Stromal cell of bone marrow (primary cell): Measurements from ENCODE around the gene KCND2.
"Not testable (repeated sequence)": the region's sequence is repeated elsewhere in the genome, so short reads cannot be mapped to it uniquely, and the experiment has no call there.

ENCODE experiments used
- DNase-seq: peaks from one replicate; pipeline ENCODE4 v3.0.0-alpha.2; 2012; ENCODE audit warnings: low read depth

Gene KCND2

GRCh38 chr7:120272701-120273475 is at the start of gene KCND2:
Gene KCND2, plus strand, starts transcription at chr7:120273175.
- DNase-seq = no peak

- DNase-seq = no peak
Measured at GRCh38 chr7:120226188-120226587, 46.8 kb upstream of the KCND2 start.

- no peak for DNase-seq
Measured at GRCh38 chr7:120227255-120227654, 45.7 kb upstream of the KCND2 start.

- peak; percentile 4 for DNase-seq
Measured at GRCh38 chr7:120229084-120229483, 43.9 kb upstream of the KCND2 start.

- no peak for DNase-seq
Measured at GRCh38 chr7:120233338-120233737, 39.6 kb upstream of the KCND2 start.

GRCh38 chr7:120240350-120240749 is 32.6 kb upstream of the KCND2 start:
- not testable (repeated sequence) for DNase-seq

GRCh38 chr7:120241973-120242372 is 31.0 kb upstream of the KCND2 start:
- DNase-seq = no peak

- DNase-seq = no peak
Measured at GRCh38 chr7:120254845-120255244, 18.1 kb upstream of the KCND2 start.

- DNase-seq = no peak
Measured at GRCh38 chr7:120256344-120257070, 16.5 kb upstream of the KCND2 start.

GRCh38 chr7:120259386-120259785 is 13.6 kb upstream of the KCND2 start:
- peak; percentile 32 for DNase-seq

GRCh38 chr7:120260111-120260510 is 12.9 kb upstream of the KCND2 start:
- no peak for DNase-seq

GRCh38 chr7:120272261-120272660 is 714 bp upstream of the KCND2 start:
- DNase-seq = peak; percentile 40

GRCh38 chr7:120273476-120273975 is 551 bp downstream of the KCND2 start:
- no peak for DNase-seq

- no peak for DNase-seq
Measured at GRCh38 chr7:120274482-120274881, 1.5 kb downstream of the KCND2 start.

- no peak for DNase-seq
Measured at GRCh38 chr7:120274899-120275298, 1.9 kb downstream of the KCND2 start.

GRCh38 chr7:120276720-120277119 is 3.7 kb downstream of the KCND2 start:
- DNase-seq = no peak

GRCh38 chr7:120278773-120279172 is 5.8 kb downstream of the KCND2 start:
- no peak for DNase-seq

GRCh38 chr7:120280743-120281142 is 7.8 kb downstream of the KCND2 start:
- no peak for DNase-seq

GRCh38 chr7:120293027-120293426 is 20.1 kb downstream of the KCND2 start:
- no peak for DNase-seq

GRCh38 chr7:120302190-120302589 is 29.2 kb downstream of the KCND2 start:
- DNase-seq = no peak

GRCh38 chr7:120303105-120303504 is 30.1 kb downstream of the KCND2 start:
- DNase-seq = no peak

- DNase-seq = no peak
Measured at GRCh38 chr7:120304674-120305073, 31.7 kb downstream of the KCND2 start.

GRCh38 chr7:120307991-120308545 is 35.1 kb downstream of the KCND2 start:
- DNase-seq = no peak
